HG03460 (cell line): ENCODE data around the gene TULP3.

Experiments used
- ATAC-seq: cut with Tn5 transposase; IDR thresholded peaks from one replicate; pipeline ENCODE4 v1.9.1; 2021; ENCODE audit not compliant: unreplicated experiment

The TULP3 gene

DNA sequence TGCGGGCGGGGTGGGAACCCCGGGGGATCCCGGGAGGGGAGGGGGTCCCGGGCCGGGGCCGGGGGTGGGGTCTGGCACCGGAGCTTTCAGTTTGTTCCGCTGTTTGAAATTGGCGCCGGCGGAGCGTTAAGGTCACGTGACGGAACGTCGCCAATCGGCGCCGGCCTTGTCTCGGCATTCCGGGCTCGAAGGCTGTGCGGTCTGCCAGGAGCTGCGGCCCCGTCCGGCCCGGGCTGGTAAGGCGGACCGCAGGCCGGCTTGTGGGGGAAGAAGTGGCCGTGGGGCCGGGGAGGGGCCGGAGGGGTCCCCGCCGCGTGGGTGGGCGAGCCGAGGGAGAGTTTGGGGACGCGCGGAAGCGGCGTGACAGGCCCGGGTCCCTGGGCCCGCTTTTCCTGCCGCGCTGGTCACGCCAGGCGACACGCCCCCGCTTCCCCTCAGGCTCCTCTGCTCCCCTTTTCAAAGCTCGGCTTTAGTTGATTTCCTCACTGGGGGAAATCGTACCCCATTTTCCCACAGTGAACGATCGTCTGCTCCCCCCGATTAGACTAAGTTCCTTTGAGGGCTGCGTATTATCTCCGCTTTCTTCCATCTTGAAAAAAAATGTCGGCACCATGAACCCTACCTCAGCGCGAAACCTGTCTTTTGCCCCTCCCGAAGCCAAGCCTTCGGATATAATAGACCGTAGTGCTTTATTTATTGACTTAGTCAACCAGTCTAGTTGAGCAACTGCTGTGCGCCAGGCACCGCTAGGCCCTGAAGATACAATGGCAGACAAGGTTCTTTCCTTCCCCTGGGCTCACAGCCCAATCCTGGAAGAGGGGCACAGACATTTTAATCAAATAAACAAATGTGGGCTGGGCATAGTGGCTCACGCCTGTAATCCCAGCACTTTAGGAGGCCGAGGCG, 13.4 kb upstream of the TULP3 start, which contains the start of the genes FOXM1 and RHNO1:
Gene FOXM1, minus strand, starts transcription at position 128 of the 906 bp plus-strand sequence. CDS start 2,696 bp downstream, outside the sequence.
Gene RHNO1, plus strand, starts transcription at position 177 of the 906 bp plus-strand sequence. CDS start 8,144 bp downstream, outside the sequence.
- ATAC-seq = peak; percentile 78

DNA sequence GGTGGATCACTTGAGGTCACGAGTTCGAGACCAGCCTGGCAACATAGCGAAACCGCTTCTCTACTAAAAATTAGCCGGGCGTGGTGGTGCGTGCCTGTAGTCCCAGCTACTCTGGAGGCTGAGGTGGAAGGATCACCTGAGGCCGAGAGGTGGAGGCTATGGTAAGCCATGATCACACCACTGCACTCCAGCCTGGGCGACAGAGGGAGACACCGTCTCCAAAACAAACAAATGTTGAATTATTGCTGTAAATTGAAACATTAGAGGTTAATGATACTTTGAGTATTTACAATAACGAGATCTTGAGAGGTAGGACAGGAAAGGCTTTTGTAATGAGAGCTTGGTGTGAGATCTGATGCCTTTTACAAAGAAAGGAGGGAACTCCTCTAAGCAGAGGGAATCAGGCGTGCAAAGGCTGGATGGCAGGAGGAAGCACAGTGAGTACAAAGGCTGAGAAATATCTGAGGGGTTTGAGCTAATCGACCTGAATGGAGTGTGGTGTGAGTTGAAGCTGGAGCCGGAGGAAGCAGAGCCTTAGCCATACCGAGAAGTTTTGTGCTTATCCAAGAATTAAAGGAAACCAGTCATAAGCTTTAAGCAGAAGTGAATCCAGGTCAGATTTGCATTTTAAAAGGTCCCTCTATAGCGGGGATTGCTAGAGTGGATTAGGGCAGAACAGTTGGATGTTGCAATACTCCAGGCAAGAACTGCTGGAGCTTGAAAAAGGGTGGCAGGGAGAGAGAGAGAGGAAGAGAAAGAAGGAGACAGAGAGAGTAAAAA, 12.5 kb upstream of the TULP3 start:
- no peak for ATAC-seq

DNA sequence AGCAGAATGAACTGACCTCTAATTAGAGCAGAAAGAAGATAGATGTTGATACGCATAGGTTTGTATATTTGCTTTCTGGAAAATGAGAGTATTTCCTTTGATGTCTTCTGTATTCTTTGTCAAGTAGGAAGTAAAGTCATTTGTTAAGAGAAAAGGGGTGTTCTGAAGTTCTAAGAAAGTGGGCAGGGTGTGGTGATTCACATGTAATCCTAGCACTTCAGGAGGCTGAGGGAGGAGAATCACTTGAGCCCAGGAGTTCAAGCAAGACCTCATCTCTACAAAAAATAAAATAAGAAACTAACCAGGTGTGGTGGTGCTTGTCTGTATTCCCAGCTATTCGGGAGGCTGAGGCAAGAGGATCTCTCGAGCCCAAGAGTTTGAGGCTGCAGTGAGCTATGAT, 10.8 kb upstream of the TULP3 start:
- ATAC-seq = no peak

DNA sequence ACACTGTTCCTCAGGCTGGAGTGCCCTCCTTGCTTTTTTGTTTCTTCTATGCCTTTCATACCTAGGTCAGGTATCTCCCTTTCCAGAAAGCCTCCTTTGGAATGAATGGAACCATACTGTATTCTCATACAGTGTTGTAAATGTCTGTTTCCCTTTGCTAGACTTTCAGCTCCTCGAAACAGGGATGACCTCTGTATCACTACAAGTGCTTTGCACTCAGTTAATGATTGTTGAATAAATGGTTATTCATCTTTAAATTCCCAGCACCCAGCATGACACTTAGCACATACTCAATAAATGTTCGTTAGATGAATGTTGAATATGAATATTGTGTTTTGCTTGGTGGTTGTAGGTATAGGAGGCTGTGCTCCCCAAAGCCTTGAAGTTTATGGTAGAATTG, 5.9 kb upstream of the TULP3 start:
- ATAC-seq = no peak

DNA sequence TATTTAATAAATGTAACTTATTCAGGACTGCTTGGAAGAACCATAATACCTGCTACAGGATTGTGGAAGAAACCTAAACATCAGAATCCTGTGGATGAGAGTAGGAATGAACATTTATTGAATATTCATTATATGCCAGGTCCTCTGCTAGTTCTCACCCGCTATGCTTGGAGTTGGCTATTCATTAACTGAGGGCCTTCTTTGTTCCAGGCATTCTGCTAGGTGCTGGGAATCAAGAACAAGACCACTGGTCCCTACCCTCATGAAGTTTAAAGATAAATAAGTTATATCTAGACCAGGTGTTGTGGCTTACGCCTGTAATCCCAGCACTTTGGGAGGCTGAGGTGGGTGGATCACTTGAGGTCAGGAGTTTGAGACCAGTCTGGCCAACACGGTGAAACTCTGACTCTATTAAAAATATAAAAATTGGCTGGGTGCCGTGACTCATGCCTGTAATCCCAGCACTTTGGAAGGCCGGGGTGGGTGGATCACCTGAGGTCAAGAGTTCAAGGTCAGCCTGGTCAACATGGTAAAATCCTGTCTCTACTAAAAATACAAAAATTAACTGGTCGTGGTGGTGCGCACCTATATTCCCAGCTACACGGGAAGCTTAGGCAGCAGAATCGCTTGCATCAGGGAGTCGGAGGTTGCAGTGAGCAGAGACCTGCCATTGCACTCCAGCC, 3.8 kb upstream of the TULP3 start:
- no peak for ATAC-seq

DNA sequence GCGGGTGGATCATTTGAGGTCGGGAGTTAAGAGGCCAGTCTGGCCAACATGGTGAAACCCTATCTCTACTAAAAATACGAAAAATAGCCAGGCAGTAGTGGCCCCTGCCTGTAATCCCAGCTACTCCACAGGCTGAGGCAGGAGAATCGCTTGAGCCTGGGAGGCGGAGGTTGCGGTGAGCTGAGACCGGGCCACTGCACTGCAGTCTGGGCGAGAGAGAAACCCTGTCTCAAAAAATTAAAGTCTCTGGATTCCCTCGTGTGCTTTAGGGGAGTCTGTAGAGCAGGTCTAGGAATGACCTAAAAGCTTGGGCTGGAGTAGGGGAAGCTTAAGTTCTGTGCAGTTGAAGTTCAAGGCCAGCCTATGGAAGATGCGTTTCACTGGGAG, 697 bp upstream of the TULP3 start:
- ATAC-seq = no peak

DNA sequence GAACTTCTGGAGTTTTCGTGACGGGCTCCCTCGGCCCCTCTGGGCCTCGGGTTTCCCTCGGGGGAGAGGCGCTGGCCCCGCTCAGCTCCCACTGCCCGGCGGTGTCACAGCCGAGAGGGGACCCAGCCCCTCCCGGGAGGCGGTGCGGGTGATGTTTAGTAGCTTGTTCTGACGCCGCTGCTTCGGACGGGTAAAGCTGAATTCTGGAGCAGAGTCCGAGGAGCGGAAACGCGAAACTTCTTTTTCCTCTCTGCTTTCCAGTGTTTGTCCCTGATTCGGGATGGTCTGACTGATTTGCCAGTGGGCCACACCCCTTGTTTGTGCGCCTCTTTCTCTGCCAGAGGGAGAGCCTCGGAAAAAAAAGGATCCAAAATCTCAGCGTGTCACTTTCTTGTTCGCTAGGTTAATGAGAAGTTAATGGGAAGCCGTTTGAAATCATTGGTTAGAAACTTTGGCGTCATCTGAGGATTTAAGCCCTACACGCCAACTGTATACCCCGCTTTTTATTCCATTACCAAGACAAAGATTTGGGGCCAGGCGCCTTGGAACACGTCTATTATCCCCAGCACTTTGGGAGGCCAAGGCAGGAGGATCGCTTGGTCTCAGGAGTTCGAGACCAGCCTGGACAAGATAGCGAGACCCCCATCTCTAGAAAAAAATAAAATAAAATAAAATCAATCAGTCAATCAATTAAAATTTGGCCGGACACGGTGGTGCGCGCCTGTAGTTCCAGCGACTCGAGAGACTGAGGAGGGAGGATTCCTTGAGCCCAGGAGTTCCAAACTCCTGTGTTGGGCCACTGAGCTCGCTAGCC, 756 bp downstream of the TULP3 start:
- ATAC-seq = peak; percentile 18

DNA sequence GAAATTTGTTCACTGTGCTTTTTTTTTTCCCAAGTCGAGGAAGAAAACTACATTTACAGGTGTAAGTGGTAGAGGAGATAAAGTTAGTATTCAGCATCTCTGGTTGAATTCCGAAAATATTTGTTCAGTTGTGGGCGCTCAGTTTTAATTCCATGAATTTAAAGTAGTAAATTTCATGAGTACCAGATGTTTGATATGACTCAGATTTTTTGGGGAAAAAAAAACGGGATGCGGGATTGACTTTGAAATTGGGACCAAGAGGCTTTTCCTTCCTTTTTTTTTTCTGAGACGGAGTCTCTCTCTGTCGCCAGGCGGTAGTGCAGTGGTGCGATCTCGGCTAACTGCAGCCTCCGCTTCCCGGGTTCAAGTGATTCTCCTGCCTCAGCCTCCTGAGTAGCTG, 1.6 kb downstream of the TULP3 start:
- no peak for ATAC-seq

DNA sequence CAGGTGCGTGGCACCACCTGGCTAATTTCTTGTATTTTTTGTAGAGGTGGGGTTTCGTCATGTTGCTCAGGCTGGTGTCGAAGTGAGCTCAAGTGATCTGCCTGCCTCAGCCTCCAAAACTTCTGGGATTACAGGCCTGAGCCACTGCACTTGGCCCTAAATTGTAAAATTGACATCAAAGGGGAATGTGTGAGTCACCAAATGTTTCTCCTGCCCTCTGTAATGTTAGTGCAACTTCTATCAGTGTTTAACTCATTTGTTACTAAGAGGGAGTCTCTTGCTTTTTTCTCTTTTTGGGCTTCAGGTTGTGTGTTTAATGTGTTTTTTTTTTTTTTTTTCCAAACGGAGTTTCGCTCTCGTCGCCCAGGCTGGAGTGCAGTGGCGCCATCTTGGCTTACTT, 2.3 kb downstream of the TULP3 start:
- no peak for ATAC-seq

DNA sequence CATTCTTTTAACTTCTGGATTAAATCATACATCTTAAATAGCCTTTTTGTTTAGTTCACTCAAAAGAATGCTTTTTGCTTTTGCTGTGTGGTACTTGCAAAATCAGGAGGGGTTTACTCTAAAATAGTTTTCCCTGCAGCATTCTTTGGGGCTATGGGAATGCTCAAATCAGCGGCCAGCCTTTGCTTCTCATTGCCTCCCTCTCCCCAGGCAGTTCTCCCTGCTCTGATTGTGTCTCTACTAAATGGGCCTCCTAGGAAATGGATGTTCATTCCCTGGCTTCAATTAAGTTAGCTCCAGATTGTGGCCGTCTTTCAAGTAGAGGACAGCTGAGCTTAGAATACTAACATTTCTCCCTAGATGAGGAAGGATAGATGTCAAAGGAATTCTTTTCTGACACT, 4.4 kb downstream of the TULP3 start:
- ATAC-seq = no peak

DNA sequence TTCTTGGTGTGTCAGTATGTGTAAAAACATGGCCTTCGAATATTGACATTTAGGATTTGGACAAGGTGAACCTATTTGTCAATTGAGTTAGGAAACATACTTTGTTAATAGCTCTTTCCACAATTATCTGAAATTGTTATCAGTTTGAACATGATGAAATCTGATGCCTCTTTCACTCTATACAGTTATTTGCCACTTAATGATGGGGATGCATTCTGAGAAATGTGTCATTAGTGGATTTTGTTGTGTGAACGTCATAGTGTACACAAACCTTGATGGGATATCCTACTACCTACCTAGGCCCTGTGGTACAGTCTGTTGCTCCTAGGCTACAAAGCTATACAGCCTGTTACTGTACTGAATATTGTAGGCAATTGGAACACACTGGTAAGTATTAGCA, 4.8 kb downstream of the TULP3 start:
- ATAC-seq = no peak

DNA sequence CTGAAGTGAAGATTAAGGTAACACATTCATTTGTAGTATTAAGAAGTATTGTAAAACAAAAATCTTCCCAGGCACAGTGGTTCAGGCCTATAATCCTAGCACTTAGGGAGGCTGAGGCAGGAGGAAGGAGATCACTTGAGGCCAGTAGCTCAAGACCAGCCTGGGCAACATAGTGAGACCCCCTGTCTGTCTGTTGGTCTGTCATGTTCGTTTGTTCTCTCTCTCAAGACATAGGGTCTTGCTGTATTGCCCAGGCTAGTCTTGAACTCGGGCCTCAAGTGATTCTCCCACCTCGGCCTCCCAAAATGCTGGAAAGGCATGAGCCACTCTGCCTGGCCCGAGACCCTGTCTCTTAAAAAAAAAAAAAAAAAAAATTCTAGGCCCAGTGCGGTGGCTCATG, 6.7 kb downstream of the TULP3 start:
- no peak for ATAC-seq

DNA sequence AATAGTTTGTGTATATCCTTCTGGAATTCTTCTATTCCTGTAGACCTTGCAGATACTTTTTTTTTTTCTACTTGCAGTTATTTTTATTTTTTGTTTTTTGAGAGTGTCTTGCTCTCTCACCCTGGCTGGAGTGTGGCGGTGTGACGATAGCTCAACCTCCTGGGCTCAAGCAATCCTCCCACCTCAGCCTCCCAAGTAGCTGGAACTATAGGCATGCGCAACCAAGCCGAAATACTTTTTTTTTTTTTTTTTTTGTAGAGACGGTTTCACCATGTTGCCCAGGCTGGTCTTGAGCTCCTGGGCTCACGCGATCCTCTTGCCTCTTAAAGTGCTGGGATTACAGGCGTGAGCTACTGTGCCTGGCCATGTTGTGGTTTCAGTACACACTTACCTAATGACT, 10.0 kb downstream of the TULP3 start:
- no peak for ATAC-seq

DNA sequence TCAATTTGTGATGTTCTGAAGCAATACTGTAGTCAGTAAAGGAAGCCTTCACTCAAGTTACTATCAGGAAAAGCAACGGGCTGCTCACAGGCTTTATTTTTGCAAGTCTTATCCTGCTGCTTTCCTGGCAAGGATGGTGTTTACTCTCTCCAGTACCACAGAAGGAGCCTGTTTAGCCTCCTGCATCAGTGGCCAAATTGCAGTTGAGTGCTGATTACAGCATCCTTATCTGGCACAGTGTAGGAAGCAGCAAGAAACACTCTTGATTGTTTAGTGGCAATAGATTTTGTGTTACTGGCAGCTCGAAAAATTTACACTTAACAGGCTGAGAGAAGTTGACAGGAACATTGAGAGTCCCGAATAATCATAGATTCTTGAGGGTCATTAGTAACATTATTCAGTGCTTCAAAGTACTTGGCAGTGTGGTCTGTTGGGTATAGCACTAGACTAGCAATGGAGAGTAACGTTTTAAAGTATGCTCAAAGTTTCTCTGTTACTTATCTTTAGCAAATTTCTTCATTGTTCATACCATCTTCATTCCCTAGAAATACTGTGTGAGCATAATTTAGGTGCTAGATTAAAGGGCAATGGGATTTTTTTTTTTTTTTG, 11.7 kb downstream of the TULP3 start:
- no peak for ATAC-seq

DNA sequence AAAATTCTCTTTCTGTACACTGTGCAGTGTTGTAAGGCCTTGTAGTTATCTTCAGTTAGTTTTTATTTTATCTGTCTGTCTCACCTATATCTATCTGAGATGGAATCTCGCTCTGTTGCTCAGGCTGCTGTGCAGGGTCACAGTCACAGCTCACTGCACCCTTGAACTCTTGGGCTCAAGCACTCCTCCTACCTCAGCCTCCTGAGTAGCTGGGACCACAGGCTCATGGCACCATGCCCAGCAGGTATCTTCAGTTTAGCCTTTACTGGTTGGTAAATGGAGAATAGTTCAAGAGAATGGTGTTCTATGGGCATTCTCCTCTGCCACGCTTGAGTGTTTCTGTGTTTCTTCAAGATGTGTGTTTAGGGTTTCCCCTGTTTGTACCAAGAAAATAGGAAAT, 13.6 kb downstream of the TULP3 start:
- ATAC-seq = no peak

DNA sequence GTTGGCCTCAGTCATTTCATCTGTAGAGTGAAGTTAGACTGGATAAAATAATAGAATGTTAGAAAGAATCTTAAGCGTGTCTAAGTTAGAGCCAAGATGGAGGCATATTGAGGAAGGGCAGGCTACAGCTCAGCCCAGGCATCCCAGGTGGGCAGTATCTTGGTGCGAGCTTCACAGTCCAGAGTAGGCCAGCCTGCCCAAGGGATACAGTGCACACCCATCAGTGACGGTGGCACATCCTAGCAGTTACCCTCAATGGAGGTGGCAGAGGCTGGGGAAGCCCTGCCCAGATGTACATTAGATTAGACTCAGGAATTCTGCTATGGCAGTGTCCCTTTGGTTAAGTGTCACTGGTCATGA, 21.5 kb downstream of the TULP3 start:
- ATAC-seq = no peak

DNA sequence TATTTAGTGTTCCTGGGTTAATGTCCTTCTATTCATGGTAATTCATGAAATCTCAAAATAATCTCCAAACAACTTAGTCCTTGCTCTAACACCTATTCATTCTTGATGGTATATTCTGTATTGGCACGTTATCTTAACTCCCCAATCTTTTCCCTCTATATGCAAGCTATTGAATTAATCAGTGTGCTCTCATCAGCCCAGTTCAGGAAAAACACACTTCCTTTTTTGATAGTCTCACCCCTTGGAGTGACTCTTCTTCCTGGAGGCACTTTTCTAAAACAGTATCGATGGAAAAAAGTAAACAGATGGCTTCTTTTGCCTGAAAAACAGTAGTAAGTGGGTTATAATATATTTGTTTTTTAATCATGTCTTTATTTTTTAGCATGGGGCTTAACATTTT, 28.6 kb downstream of the TULP3 start:
- no peak for ATAC-seq

DNA sequence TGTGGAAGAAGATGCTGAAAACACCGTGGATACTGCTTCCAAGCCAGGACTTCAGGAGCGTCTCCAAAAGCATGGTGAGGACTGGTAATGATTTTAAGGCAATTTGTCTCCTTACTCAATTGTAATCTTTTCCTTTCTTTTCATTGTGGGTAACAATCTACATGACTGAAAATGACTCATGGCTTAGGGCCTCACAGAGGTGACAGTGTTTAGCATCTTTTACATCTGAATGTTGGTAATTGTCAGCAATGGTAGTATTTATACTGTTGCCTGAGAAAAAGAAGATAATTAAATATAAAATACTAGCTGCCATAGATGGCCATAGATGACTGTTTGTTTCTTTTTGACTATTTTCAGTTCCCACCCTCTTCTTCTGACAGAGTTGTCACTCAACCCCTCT, 31.6 kb downstream of the TULP3 start:
- ATAC-seq = no peak

DNA sequence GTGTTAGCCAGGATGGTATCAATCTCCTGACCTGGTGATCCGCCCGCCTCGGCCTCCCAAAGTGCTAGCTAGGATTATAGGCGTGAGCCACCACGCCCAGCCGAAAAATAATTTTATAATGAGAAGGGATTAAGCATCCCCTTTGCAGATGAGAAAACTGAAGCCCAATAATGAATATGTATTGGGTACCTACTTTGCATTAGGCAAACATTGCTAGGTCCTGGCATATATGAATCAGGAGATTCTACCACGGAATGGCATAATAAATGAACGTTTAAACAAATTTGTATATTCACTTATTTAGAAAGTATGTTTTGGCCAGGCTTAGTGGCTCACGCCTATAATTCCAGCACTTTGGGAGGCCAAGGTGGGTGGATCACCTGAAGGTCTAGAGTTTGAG, 32.4 kb downstream of the TULP3 start:
- no peak for ATAC-seq

DNA sequence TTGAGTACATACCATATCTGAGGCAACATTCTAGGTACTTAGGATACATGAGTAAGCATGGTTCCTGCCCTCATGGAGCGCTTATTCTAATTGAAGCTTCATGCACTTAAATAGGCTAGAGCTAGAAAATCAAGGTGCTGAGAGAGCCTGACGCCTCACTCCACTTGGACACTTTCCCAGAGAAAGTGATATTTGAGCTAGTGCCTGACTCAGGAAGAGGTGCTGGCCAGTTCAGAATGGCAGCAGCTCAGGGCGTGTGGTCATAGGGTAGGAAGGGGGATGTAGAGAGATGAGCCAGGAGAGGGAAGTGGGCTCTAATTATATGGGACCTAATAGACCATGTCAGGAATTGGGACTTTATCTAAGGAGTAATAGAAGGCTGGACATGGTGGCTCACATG, 33.3 kb downstream of the TULP3 start:
- ATAC-seq = no peak
